HCT116 (cell line): Measurements from ENCODE around the gene PMAIP1. TPM values are rescaled to one million over a fixed set of nuclear protein-coding genes. Genes with fewer than 3 reads are reported as not detected.
A peak's percentile ranks its signal among the peaks of the same experiment; 100 is the strongest.

ENCODE experiments used
- ATAC-seq: fragments of 200-7000 bp; cut with Tn5 transposase; 2 replicates; pipeline ENCODE4 v1.9.1; 2020; ENCODE audit warnings: mild to moderate bottlenecking, moderate library complexity
- BruUV-seq: library from RNA; stranded (reverse); fragments of 400-500 nt; replicated peaks from 2 replicates; lab custom pipeline; 2021; lab: Mats Ljungman, UMichigan
- CTCF ChIA-PET: fragments of 300-600 bp; sonication (Branson Sonifier 250); formaldehyde crosslinking; loops from one replicate; lab custom pipeline; 2021; ENCODE audit warnings: antibody characterized with exemption; lab: Charles Lee
- POLR2A ChIA-PET: fragments of 300-600, 350-600 bp; sonication (Branson Sonifier 250); formaldehyde crosslinking; loops from one replicate; lab custom pipeline; 2021; ENCODE audit warnings: antibody characterized with exemption; lab: Charles Lee
- RAD21 ChIA-PET, 2 experiments: fragments of 300-600 bp; sonication (Branson Sonifier 250); formaldehyde crosslinking; loops; one replicate each; lab custom pipeline; 2023; ENCODE audit warnings: low total read pairs in 2 of 2; ENCODE audit not compliant: uncharacterized antibody in 2 of 2, unreplicated experiment in 2 of 2, low non-redundant PET in 1 of 2; lab: Charles Lee
- DNase-seq: peaks from one replicate; pipeline ENCODE4 v3.0.0-alpha.2; 2010; ENCODE audit warnings: low read depth, low spot score
- H2AFZ ChIP-seq: fragments of 200-600 bp; shearing (Covaris generic), sonication (generic); 2 replicates; pipeline ENCODE4 v1.6.1; 2017; ENCODE audit warnings: low read depth, mixed run types, mixed read lengths, antibody characterized with exemption, low read length; ENCODE audit not compliant: poor library complexity, severe bottlenecking
- H3K27ac ChIP-seq: 2 replicates; pipeline ENCODE4 v1.5.1; 2012; ENCODE audit warnings: low read depth, low read length
- H3K27me3 ChIP-seq: fragments of 200-600 bp; sonication (generic); 2 replicates; pipeline ENCODE4 v1.6.1; 2016; ENCODE audit warnings: mixed run types, low read length, mixed read lengths; ENCODE audit not compliant: insufficient read depth
- H3K36me3 ChIP-seq, 2 experiments: fragments of 200-500 bp in 1 of 2; fragments of 200-600 bp in 1 of 2; sonication (Bioruptor generic) in 1 of 2; sonication (generic) in 1 of 2; 2 replicates each; pipeline versions ENCODE4 v1.5.1 to v1.6.1; 2014 to 2016; ENCODE audit warnings: low read length in 2 of 2, inconsistent platforms in 1 of 2, mixed read lengths in 1 of 2, mixed run types in 1 of 2; ENCODE audit not compliant: insufficient read depth in 2 of 2, control insufficient read depth in 1 of 2
- H3K4me1 ChIP-seq, 2 experiments: fragments of 200-600 bp in 1 of 2; sonication (generic) in 1 of 2; 2 replicates each; pipeline versions ENCODE4 v1.5.1 to v1.6.1; 2012 to 2017; ENCODE audit warnings: low read length in 2 of 2, inconsistent platforms in 1 of 2, mild to moderate bottlenecking in 1 of 2, mixed read lengths in 1 of 2, mixed run types in 1 of 2, moderate library complexity in 1 of 2; ENCODE audit not compliant: insufficient read depth in 2 of 2, control insufficient read depth in 1 of 2
- H3K4me2 ChIP-seq: fragments of 200-600 bp; sonication (generic); 2 replicates; pipeline ENCODE4 v1.6.1; 2017; ENCODE audit warnings: mixed run types, low read length, mixed read lengths
- H3K4me3 ChIP-seq, 2 experiments: fragments of 200-600 bp in 1 of 2; sonication (generic) in 1 of 2; replicated peaks in 1 of 2; 2 replicates each; pipeline ENCODE4 v1.5.1; 2011 to 2016; ENCODE audit warnings: low read length in 2 of 2, control low read depth in 1 of 2, low read depth in 1 of 2, mild to moderate bottlenecking in 1 of 2, mixed read lengths in 1 of 2, mixed run types in 1 of 2
- H3K79me2 ChIP-seq: fragments of 200-600 bp; sonication (generic); 2 replicates; pipeline ENCODE4 v1.6.1; 2017; ENCODE audit warnings: mild to moderate bottlenecking, mixed run types, low read length, moderate library complexity, mixed read lengths; ENCODE audit not compliant: insufficient read depth
- H3K9ac ChIP-seq: fragments of 200-600 bp; sonication (generic); 2 replicates; pipeline ENCODE4 v1.6.1; 2016; ENCODE audit warnings: low read length, mixed read lengths
- H3K9me2 ChIP-seq: fragments of 200-600 bp; sonication (generic), shearing (Covaris generic); 2 replicates; pipeline ENCODE4 v1.6.1; 2017; ENCODE audit warnings: mixed run types, mild to moderate bottlenecking, moderate library complexity; ENCODE audit not compliant: insufficient read depth
- H3K9me3 ChIP-seq, 2 experiments: fragments of 200-500 bp in 1 of 2; fragments of 200-600 bp in 1 of 2; sonication (Bioruptor generic) in 1 of 2; sonication (generic) in 1 of 2; 2 replicates each; pipeline ENCODE4 v1.6.1; 2014 to 2017; ENCODE audit warnings: low read length in 2 of 2, mixed read lengths in 2 of 2, inconsistent platforms in 1 of 2, low read depth in 1 of 2, mild to moderate bottlenecking in 1 of 2, mixed run types in 1 of 2, moderate library complexity in 1 of 2; ENCODE audit not compliant: control insufficient read depth in 1 of 2, insufficient read depth in 1 of 2
- H4K20me1 ChIP-seq: fragments of 200-600 bp; sonication (generic), shearing (Covaris generic); 2 replicates; pipeline ENCODE4 v1.6.1; 2017; ENCODE audit warnings: mixed run types, mild to moderate bottlenecking, moderate library complexity; ENCODE audit not compliant: insufficient read depth
- ATF3 ChIP-seq: IDR thresholded peaks from 2 replicates; pipeline ENCODE4 v1.6.1; 2012
- CTCF ChIP-seq, 3 experiments: fragments of 200-600 bp in 1 of 3; sonication (generic) in 1 of 3; IDR thresholded peaks in 2 of 3; conservative IDR thresholded peaks in 1 of 3; 2 replicates each; pipeline ENCODE4 v1.5.1; 2012 to 2017; ENCODE audit warnings: low read depth in 2 of 3, low read length in 2 of 3, antibody characterized with exemption in 1 of 3, borderline replicate concordance in 1 of 3, control low read depth in 1 of 3, mild to moderate bottlenecking in 1 of 3, mixed read lengths in 1 of 3, mixed run types in 1 of 3, moderate library complexity in 1 of 3; ENCODE audit not compliant: insufficient read depth in 1 of 3
- EGR1 ChIP-seq: IDR thresholded peaks from 2 replicates; pipeline ENCODE4 v1.6.1; 2012; ENCODE audit warnings: low read depth
- ELF1 ChIP-seq: IDR thresholded peaks from 2 replicates; pipeline ENCODE4 v1.6.1; 2012; ENCODE audit warnings: low read depth, borderline replicate concordance
- EZH2 ChIP-seq: fragments of 200-600 bp; sonication (generic); IDR thresholded peaks from 2 replicates; pipeline ENCODE4 v1.6.1; 2017; ENCODE audit warnings: antibody characterized with exemption, mixed run types
- EZH2phosphoT487 ChIP-seq: fragments of 200-600 bp; IDR thresholded peaks from 2 replicates; pipeline ENCODE4 v1.6.1; 2018; ENCODE audit warnings: antibody characterized with exemption, borderline replicate concordance
- JUND ChIP-seq: IDR thresholded peaks from 2 replicates; pipeline ENCODE4 v1.6.1; 2012
- MAX ChIP-seq: IDR thresholded peaks from 2 replicates; pipeline ENCODE4 v1.6.1; 2012
- POLR2A ChIP-seq: IDR thresholded peaks from 2 replicates; pipeline ENCODE4 v1.7.0; 2011; ENCODE audit warnings: borderline replicate concordance; ENCODE audit not compliant: insufficient read depth, insufficient read length; ENCODE audit errors: extremely low read depth
- REST ChIP-seq: IDR thresholded peaks from 2 replicates; pipeline ENCODE4 v1.6.1; 2012; ENCODE audit warnings: low read depth
- SIN3A ChIP-seq: IDR thresholded peaks from 2 replicates; pipeline ENCODE4 v1.6.1; 2012; ENCODE audit warnings: low read depth
- SP1 ChIP-seq: IDR thresholded peaks from 2 replicates; pipeline ENCODE4 v1.6.1; 2012; ENCODE audit warnings: low read depth
- SRF ChIP-seq: IDR thresholded peaks from 2 replicates; pipeline ENCODE4 v1.6.1; 2012; ENCODE audit warnings: low read depth
- YY1 ChIP-seq: IDR thresholded peaks from 2 replicates; pipeline ENCODE4 v1.6.1; 2011; ENCODE audit warnings: low read length, low read depth, moderate library complexity, mild to moderate bottlenecking; ENCODE audit not compliant: insufficient replicate concordance; ENCODE audit errors: extremely low read depth
- ZFX ChIP-seq: fragments of 450-650 bp; IDR thresholded peaks from 2 replicates; pipeline ENCODE4 v1.6.1; 2017
- ZNF274 ChIP-seq: fragments of 200-500 bp; sonication (Bioruptor generic); IDR thresholded peaks from 2 replicates; pipeline ENCODE4 v1.6.1; 2014; ENCODE audit warnings: mild to moderate bottlenecking, low read depth, low read length, inconsistent platforms
- intact Hi-C: fragments of 100-400 bp; cut with micrococcal nuclease; formaldehyde crosslinking; loops from 2 replicates; pipeline ENCODE4 v1.10.0; 2022
- total RNA-seq: library from RNA; stranded (reverse); gene quantifications from one replicate; pipeline ENCODE4 v1.2.1, GENCODE V29; 2021; ENCODE audit not compliant: unreplicated experiment

Gene PMAIP1
- total RNA-seq, 1 experiment from 2014 or later = 66.7 TPM

GRCh38 chr18:59923539-59924196 is 23.9 kb downstream of the PMAIP1 start:
- TF ChIP-seq POLR2A (no peak), ZNF274 (no peak), JUND (no peak), ZFX (no peak), YY1 (no peak), EZH2 (no peak), REST (no peak), MAX (no peak), SIN3A (no peak), EZH2phosphoT487 (no peak), SRF (no peak), SP1 (no peak), ATF3 (no peak), ELF1 (no peak), CTCF (IDR thresholded peaks at IDR 0.05 in 2 of 3, conservative IDR thresholded peaks at IDR 0.05 in 1 of 3; ENCODE audit: borderline replicate concordance in 1 of 3, insufficient read depth in 1 of 3, low read depth in 2 of 3, low read length in 2 of 3) (no peak), EGR1 (no peak)
- peak overlapping the region; percentile 16; the same call in 1 of the 2 replicates for H3K27ac ChIP-seq
- intact Hi-C loops = loop anchor here (2.0 kb wide), 1 partner anchor 27 kb away; no protein-coding TSS in a partner anchor
- H3K4me3 ChIP-seq = peak overlapping the region in 1 of 2 experiments; percentile 12; a peak in 1 of 4 replicates
- no peaks in the 10 kb centered on the region for H3K27me3 ChIP-seq
- H3K4me2 ChIP-seq = peak overlapping the region; percentile 63
- RAD21 ChIA-PET = no interaction called here
- POLR2A ChIA-PET = interaction anchor here (0.9 to 2.1 kb wide), 5 partner anchors 7 to 29 kb away, joined by 3 to 6 read pairs (median 3); partner anchors contain the start of gene PMAIP1
- H3K4me1 ChIP-seq = peaks cover 33 to 43% of the 10 kb centered on the region in 2 experiments
- CTCF ChIA-PET = interaction anchor here (1.5 kb wide), 1 partner anchor 100 kb away, joined by 3 read pairs; no protein-coding TSS in a partner anchor
- DNase-seq (no peak), ATAC-seq (peak; percentile 36)
- H3K36me3 ChIP-seq = no peaks in the 10 kb centered on the region
- BruUV-seq = no TSS peak
- H3K9me3 ChIP-seq = no peaks in the 10 kb centered on the region
- peak overlapping the region; percentile 21 for H3K9ac ChIP-seq
- no peaks in the 10 kb centered on the region for H3K79me2 ChIP-seq
- no peaks in the 10 kb centered on the region for H3K9me2 ChIP-seq
- H2AFZ ChIP-seq = peak overlapping the region; percentile 87
- no peaks in the 10 kb centered on the region for H4K20me1 ChIP-seq
